Prostate gland (tissue), 2 donors: ENCODE measurements around the gene AHR. TPM values are rescaled to one million over a fixed set of nuclear protein-coding genes. Genes with fewer than 3 reads are reported as not detected.

Experiments used
- DNase-seq: peaks from one replicate; pipeline ENCODE4 v3.0.0-alpha.2; 2019; ENCODE audit warnings: low spot score
- H3K27ac ChIP-seq, 2 donors: fragments of 200-600 bp; sonication (generic); 2 replicates each; pipeline ENCODE4 v1.5.1; 2017 to 2019
- H3K27me3 ChIP-seq: fragments of 200-600 bp; sonication (generic); replicated peaks from 2 replicates; pipeline ENCODE4 v1.5.1; 2019; ENCODE audit not compliant: insufficient read depth
- H3K36me3 ChIP-seq, 2 donors: fragments of 200-600 bp; sonication (generic); 1 replicate in 1 of 2; 2 replicates in 1 of 2; pipeline versions ENCODE4 v1.5.1 to v1.8.1; 2017 to 2019
- H3K4me1 ChIP-seq: fragments of 200-600 bp; sonication (generic); replicated peaks from 2 replicates; pipeline ENCODE4 v1.5.1; 2019
- H3K4me3 ChIP-seq, 2 donors: fragments of 200-600 bp; sonication (generic); 2 replicates each; pipeline ENCODE4 v1.5.1; 2017 to 2019
- H3K9me3 ChIP-seq: fragments of 200-600 bp; sonication (generic); 2 replicates; pipeline ENCODE4 v1.5.1; 2017
- POLR2A ChIP-seq: fragments of 450-650 bp; IDR thresholded peaks from one replicate; pipeline ENCODE4 v1.6.1; 2016; ENCODE audit warnings: antibody characterized with exemption, mild to moderate bottlenecking
- POLR2AphosphoS5 ChIP-seq: sonication (generic); formaldehyde crosslinking; IDR thresholded peaks from one replicate; pipeline ENCODE4 v1.6.1; 2017; ENCODE audit warnings: antibody characterized with exemption
- WGBS: methylation state at CpG from one replicate; pipeline ENCODE4 v1.1.5; 2018; 5-methylcytosine and 5-hydroxymethylcytosine counted together
- intact Hi-C: fragments of 100-400 bp; cut with DNase I; formaldehyde crosslinking; loops from one replicate; pipeline ENCODE4 v1.14.2; 2022
- total RNA-seq, 2 donors: library from RNA; depleted of rRNA; stranded (reverse); fragments of >200 nt; gene quantifications; one replicate each; pipeline ENCODE4 v1.1.0, GENCODE V29; 2016
- TF ChIP-seq, protein P1 (sequence below), 4 experiments: fragments of 200-600 bp in 2 of 4; fragments of 450-650 bp in 2 of 4; sonication (generic) in 2 of 4; IDR thresholded peaks; 1 replicate in 3 of 4; 2 replicates in 1 of 4; pipeline ENCODE4 v1.5.1; 2016 to 2019; ENCODE audit warnings: antibody characterized with exemption in 4 of 4, mild to moderate bottlenecking in 2 of 4, moderate library complexity in 2 of 4

Gene AHR
- total RNA-seq, 2 donors from 2014 or later = 49.4 to 55.7 TPM

DNA sequence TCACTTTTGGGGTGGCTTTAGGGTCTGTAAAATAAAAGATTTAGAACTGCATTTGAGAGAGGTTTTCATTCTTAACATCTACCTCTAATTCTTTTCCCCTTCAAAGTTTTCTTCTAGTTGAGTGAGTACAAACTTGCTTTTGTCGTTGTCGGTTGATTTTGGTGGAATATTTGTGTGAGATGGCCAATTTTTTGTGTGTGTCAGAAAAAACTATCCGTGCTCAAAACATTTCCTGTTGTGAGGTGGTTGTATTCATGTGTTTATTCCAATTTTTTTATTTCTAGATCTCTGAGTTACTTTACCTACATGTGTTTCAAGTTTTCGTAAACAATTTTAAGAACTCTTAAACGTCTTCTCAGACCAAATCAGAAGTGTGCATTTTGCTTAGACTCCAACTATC lies 1.6 kb downstream of the AHR start:
- WGBS = 11% methylated on average over 5 of the region's 5 CpGs

DNA sequence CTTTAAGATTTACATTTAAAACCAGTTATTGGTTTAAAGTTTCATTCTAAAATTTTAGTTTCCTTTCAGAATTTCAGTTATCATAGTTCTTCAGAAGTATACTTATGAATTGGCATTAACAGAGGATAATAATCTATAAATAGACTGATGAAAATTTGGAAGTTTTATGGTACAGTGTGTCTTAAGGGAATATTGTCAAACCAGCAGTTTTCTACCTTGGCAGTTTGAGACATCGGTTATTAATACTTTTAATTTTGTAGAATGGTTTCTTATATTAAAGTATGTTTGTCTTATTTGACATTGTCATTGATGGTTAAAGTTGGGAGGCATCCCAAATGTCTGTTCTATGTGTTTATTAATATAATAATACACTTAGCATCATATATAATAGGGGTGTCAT lies 2.0 kb downstream of the AHR start:
- intact Hi-C loops = loop anchor here (5.0 to 10.0 kb wide), 2 partner anchors 318 to 344 kb away; no protein-coding TSS in a partner anchor
- TF ChIP-seq POLR2A (no peak), POLR2AphosphoS5 (no peak)
- TF ChIP-seq, protein P1, sequence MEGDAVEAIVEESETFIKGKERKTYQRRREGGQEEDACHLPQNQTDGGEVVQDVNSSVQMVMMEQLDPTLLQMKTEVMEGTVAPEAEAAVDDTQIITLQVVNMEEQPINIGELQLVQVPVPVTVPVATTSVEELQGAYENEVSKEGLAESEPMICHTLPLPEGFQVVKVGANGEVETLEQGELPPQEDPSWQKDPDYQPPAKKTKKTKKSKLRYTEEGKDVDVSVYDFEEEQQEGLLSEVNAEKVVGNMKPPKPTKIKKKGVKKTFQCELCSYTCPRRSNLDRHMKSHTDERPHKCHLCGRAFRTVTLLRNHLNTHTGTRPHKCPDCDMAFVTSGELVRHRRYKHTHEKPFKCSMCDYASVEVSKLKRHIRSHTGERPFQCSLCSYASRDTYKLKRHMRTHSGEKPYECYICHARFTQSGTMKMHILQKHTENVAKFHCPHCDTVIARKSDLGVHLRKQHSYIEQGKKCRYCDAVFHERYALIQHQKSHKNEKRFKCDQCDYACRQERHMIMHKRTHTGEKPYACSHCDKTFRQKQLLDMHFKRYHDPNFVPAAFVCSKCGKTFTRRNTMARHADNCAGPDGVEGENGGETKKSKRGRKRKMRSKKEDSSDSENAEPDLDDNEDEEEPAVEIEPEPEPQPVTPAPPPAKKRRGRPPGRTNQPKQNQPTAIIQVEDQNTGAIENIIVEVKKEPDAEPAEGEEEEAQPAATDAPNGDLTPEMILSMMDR (IDR thresholded peaks at IDR 0.05) = no peak
- WGBS = 49% methylated on average over 1 of the region's 1 CpG
- no peak for DNase-seq
- peak overlapping the region in 1 of 2 donors; percentile 86 for H3K27ac ChIP-seq
- H3K4me1 ChIP-seq = no peaks in the 10 kb centered on the region
- H3K36me3 ChIP-seq = no peaks in the 10 kb centered on the region
- no peaks in the 10 kb centered on the region for H3K9me3 ChIP-seq
- peak overlapping the region; percentile 76 to 91 for H3K4me3 ChIP-seq
- H3K27me3 ChIP-seq = no peaks in the 10 kb centered on the region

More for the DNA sequence above, 1.6 kb downstream of the AHR start:
- TF ChIP-seq, protein P1 (IDR thresholded peaks at IDR 0.05) = no peak
- no peak for TF ChIP-seq POLR2A
- TF ChIP-seq POLR2AphosphoS5 = no peak
- H3K4me1 ChIP-seq = no peaks in the 10 kb centered on the region
- H3K36me3 ChIP-seq = no peaks in the 10 kb centered on the region
- H3K4me3 ChIP-seq = peak overlapping the region; percentile 76 to 91
- peak overlapping the region in 1 of 2 donors; percentile 86 for H3K27ac ChIP-seq
- H3K27me3 ChIP-seq = no peaks in the 10 kb centered on the region
- DNase-seq = no peak
- intact Hi-C loops = loop anchor here (5.0 to 10.0 kb wide), 2 partner anchors 318 to 345 kb away; no protein-coding TSS in a partner anchor
- no peaks in the 10 kb centered on the region for H3K9me3 ChIP-seq

DNA sequence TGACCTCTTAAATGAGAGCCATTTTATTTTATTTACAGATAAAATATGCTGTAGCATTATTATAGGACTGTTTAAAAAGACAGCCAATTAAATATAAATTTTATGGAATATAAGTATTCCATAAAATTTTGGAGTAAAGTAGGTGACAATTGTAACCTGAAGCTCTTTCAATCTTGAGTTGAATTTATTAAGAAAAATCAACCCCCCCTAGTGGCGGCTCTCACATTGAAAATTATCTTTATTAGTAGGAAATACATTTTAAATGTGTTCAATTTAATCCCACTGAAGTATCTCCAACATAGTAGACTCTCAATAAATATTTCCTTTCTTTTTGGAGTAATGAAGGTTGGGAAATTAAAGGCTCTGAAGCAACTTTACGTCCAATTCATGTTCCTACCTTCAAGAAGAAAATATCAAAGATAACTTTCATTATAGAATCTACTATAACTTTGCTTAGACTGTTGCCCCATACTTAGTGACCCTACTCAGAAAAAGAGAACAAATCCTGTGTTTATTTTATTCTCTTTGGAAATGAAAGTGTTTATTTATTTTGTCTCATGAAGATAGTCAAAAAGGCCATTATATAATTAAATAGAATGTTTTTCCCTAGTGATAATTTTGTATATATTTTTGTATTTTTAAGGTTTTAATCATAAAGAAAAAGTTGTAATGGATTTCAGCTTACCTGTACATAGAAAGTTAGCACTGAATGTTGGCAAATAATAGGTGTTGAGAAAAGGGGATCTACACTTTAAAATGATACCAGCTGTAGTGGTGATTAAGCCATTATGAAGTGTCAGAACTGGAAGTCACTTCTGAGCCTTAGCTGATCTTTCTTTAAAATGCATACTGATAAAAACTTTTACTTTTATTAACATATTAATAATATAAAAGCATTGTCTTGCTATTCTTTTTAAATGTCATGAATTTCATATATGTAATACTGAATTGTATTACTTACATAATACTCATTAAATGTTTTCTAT lies 3.3 kb downstream of the AHR start:
- peak; percentile 58 for DNase-seq
- H3K27ac ChIP-seq = peak overlapping the region in 1 of 2 donors; percentile 27
- intact Hi-C loops = loop anchor here (5.0 to 10.0 kb wide), 2 partner anchors 319 to 343 kb away; no protein-coding TSS in a partner anchor
- H3K27me3 ChIP-seq = no peaks in the 10 kb centered on the region
- TF ChIP-seq, protein P1 (IDR thresholded peaks at IDR 0.05) = peak; percentile 52 to 71 (median 70)
- no peak for TF ChIP-seq POLR2AphosphoS5
- no peaks in the 10 kb centered on the region for H3K4me1 ChIP-seq
- 22% methylated on average over 2 of the region's 2 CpGs for WGBS
- no peaks in the 10 kb centered on the region for H3K36me3 ChIP-seq
- H3K4me3 ChIP-seq = peak overlapping the region in 1 of 2 donors; percentile 76
- H3K9me3 ChIP-seq = no peaks in the 10 kb centered on the region

DNA sequence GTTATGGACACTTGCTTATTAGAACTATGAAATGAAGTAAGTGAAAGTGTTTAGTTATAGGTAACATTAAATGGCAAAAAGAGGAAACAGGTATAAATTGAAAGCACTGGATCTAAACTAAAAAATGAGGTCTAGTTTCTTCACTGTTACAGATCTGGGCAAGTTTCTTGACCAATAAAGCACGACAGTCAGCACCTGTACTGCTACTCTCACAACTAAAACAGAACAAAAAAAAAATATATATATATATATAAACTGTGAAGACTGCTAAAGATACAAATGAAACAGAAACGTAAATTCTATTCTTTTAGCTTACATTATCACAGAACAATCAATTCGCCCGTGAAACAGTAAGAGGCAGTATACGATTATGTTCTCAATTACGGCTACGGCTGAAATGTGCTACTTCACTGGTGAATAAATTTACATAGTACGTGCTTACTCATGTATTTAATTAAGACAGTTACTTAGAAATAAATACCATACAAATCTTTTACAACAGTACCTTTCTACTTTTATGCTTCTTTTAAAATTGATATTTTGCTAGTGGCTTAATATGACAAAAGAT lies 4.2 kb downstream of the AHR start:
- no peaks in the 10 kb centered on the region for H3K9me3 ChIP-seq
- no peak overlapping the region for H3K27ac ChIP-seq
- no peak for DNase-seq
- H3K36me3 ChIP-seq = no peaks in the 10 kb centered on the region
- TF ChIP-seq, protein P1 (IDR thresholded peaks at IDR 0.05) = peak in 1 of 4 experiments; percentile 54
- TF ChIP-seq POLR2A (no peak), POLR2AphosphoS5 (no peak)
- WGBS = 41% methylated on average over 8 of the region's 8 CpGs
- no peaks in the 10 kb centered on the region for H3K27me3 ChIP-seq
- no peaks in the 10 kb centered on the region for H3K4me1 ChIP-seq
- intact Hi-C loops = loop anchor here (5.0 to 10.0 kb wide), 2 partner anchors 320 to 342 kb away; no protein-coding TSS in a partner anchor
- H3K4me3 ChIP-seq = no peak overlapping the region
